Activated CD8-positive, alpha-beta memory T cell treated with anti-CD3 and anti-CD28 coated beads, Interleukin-2, amount 50 U/mL, for 24 hours (primary cell): ENCODE results near the gene DPM3.
"Not testable (repeated sequence)": the region's sequence is repeated elsewhere in the genome, so short reads cannot be mapped to it uniquely, and the experiment has no call there.

Experiments
- DNase-seq: peaks from one replicate; pipeline ENCODE4 v3.0.0-alpha.2; 2020; ENCODE audit errors: extremely low read depth

DPM3 gene

GRCh38 chr1:155125511-155125945, 14.8 kb downstream of the DPM3 start:
- DNase-seq = no peak

DNA sequence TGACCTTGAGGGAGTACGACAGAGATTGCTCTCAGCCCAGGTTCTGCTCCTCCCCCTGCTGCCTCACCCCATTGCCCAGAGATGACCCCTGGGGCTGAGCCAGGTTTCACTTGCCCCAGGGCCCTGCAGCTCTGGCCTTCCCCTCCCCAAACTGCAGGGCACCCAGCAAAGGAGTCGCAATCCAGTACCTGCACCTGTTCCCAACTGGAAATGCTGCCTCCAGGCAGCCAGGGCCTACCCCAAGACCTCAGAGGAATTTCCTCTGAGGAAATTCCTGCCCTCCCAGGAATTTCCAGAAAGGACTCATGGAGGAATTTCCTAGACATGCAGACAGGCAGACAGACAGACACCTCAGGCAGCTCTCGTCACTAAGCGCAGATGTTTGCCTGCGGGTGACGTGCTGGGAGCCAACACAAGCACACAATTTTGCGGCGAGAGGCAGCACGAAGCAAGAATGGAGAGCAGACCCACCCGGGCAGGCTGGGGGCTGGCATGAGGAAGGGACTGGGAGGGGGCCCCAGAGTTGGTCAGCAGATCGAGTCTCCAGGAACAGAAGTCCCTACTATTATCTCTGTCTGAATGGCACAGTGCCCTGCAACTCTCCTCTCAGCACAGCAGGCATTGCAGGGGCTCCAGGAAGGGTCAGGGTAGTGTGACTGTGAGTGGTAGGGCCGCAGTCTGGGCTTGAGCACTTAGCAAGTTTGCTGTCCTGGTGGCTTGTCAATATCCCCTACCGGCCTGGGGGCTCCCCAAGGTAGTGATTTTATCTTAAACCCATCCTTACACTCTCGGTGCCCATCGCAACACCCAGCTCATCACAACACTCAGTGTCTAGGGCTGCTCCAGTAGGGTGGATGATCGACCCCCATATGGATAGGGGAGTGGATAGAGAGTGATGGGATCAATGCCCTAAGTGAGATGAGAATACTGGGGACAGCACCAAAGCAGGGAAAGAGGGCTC, 15.5 kb downstream of the DPM3 start:
- DNase-seq = no peak

DNA sequence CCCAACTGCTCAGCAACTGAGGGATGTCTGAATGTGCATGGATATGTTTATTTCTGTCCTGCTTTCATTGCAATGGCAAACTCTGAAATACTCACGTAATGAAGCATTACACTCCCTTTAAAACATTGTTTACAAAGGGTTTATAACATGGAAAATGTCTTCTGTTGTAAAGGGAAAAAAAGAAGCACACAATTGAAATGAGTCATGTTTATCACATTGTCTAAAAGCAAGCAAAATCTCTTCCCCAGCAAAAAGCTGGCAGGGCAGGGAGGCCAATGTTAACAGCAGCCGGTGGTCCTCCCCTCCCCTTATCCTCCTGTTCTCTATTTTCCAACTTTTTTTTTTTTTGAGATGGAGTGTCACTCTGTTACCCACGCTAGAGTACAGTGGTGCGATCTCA, 16.5 kb downstream of the DPM3 start:
- no peak for DNase-seq

GRCh38 chr1:155122308-155122707, 18.0 kb downstream of the DPM3 start:
- no peak for DNase-seq

DNA sequence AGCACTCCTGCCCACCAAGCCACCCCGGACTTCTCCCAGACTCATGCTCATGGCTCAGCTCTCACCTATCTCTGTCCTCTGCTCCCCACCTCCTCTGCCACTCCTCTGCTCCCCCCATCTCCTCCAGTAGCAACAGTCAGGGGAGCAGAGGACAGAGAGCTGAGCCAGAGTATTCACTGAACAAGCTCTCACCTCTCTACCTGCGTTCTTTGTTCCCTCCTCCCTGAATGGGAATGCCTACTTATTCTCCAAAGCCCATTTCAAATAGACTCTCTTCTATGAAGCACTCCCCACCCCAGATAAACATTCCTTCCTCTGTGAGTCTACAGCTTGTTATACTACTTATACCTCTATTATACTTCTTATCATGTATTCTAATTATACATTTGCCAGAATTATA, 19.1 kb downstream of the DPM3 start:
- DNase-seq = no peak

DNA sequence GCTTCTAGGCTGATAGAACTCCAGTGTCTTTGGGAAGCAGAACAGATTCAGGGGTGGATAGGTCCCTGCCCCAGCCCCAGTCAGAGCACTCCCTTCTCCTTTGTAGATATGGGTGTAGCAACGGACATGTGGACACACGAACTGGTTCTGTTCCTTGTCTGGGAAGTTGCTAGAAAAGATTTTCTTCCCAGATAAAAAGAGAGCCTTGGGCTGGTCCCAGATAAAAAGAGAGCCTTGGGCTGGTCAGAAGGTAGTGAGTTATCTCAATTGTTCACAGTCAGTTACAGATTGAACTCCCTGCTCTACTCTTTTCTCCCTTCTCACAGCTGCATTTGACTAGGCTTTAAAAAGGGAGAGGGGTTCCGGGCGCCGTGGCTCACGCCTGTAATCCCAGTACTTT, 20.1 kb downstream of the DPM3 start:
- no peak for DNase-seq

- DNase-seq = not testable (repeated sequence)
Measured at GRCh38 chr1:155118090-155118489, 22.2 kb downstream of the DPM3 start.

DNA sequence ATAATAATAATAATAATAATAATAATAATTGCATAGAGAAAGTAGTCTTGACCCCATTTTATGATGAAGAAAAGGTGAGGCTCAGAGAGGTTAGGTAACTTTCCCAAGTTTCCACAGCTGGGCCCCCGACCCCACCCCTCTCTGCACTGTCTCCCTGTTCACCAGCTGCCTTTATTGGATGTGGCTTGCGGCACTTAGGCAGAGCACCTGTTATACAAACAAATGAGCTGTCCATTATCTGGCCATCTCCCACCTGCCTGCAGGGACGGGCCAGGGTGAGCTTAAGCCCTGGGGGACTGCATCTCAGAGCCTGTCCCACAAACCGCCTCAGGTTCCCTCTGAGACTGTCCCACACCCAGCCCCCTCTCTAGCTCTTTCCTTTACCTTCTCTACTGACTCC, 22.7 kb downstream of the DPM3 start:
- DNase-seq = no peak

DNA sequence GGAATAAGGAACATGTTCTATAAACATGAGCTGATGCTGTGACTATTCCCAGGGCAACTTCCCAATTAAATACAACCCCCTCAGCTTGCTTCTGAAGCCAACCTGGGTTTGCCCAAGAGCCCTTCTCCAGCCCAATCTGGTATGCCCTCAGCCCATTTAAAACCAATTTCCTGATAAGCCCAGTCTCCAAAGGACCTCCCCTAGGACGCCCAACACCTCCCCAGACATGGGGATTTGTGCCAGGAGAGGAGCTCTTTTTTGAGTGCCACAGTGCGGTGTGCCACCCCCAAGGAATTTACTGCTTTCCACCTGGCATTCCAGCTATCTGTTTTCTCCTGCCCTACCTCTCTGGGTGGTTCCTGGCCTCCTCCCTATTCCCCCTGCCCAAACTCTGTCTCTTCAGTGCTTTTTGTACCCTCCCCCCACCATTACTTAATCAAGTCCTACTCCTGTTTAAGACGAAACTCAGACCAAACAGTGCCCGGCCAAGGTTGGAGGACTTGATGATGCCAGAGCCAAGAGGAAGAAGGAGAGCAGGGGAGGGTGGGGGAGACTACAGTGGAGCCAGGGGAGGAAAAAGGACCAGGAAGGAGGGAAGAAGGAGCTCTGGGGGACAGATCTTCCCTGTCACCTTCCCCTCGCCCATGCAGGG, 24.1 kb downstream of the DPM3 start:
- DNase-seq = no peak

DNA sequence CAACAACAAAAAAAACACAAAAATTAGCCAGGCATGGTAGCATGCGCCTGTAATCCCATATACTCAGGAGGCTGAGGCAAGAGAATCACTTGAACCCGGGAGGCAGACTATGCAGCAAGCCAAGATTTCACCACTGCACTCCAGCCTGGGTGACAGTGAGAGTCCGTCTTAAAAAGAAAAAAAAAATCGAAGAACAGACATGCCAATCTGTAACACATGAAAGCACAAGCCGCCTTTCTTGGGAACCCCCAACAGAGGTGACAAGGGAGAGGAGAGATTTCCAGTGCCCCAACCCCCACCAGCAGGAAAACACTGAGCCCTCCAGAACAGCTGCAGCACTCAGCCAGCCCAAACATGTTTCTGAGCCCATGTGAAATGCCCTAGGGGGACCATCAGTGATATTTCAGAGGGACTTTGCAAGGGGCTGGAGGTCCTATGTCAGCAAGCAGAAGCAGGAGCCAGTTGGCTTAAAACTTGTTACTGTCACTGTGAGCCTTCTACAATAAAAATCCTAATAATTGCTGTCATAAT, 26.8 kb downstream of the DPM3 start:
- no peak for DNase-seq

DNA sequence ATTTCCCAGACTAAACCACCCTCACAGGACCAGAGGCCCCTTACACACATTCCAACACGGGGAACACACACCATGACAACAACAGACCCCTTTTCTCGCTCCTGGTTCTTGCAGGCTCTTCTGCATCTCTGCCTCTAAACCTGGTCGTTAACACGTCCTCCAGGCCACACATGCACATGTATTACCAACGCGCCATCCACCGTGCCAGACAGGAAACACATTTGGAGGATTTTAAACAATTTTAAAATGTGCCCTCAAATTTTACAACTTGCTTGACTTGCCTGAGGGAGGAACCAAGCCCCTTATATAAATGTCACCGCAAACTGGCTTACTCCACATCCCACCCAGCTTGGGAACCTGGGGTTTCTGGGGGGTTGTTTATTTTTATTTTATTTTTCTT, 29.5 kb downstream of the DPM3 start:
- DNase-seq = no peak

- DNase-seq = no peak
Measured at GRCh38 chr1:155110381-155110780, 29.9 kb downstream of the DPM3 start.

DNA sequence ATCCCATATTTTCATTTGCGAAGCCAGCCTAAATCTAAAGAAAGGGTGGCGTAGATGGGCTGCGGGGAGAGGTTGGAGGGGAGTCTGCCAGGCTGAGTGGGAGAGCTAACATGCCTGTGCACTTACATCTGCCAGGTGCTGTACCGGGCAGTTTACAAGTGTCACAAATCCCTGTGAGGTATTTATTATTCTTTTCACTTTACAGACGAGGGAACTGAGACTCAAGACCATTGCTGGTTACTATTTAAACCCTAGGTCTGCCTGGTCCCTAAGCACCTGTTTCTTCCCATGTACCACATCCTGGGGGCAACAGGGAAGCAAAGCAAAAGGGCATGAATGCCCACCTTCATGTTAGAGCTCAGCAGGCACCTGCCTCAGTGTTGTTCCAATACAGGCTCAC, 32.0 kb downstream of the DPM3 start:
- DNase-seq = no peak

DNA sequence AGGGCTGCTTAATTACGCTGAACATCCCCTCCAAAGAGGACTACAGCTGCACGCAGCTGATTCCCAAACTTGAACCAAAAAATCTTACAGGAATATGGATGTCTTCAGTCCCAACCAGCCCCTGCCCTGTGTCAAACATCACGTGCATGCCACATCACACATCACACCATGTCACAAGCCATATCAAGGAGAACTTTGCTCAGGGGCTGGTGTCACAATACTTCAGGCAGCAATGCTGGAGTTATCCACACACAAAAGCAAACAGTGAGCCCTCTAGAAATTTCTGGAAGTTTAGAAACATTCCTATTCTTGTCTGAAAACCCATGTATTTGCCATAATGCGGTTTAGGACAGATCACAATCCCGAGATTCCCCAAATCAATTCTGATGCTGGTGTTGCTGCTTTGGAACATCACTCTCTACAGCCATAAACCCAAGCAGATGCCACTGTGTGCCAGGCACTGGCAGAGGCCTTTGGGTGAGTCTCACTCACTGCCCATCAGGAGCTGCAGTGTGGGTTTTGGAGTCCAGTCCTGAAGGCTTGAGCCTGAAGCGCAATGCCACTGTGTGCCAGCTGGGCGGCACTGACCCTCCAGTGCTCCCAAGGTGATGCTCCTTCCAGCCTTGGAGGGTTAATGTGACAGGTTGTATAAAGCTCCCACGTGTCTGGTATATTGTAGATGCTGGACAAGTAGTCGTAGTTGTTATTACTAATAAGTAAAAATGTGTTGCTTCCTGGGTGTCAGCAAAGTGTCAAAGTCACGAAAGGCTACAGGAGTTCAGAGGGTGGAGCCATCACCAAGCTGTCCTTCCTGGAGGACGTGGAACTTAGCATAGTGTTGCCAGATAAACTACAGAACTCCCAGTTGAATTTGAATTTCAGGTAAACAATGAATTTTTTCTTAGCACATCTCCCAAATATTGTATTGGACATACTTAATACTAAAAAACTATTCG, 32.7 kb downstream of the DPM3 start:
- no peak for DNase-seq

DNA sequence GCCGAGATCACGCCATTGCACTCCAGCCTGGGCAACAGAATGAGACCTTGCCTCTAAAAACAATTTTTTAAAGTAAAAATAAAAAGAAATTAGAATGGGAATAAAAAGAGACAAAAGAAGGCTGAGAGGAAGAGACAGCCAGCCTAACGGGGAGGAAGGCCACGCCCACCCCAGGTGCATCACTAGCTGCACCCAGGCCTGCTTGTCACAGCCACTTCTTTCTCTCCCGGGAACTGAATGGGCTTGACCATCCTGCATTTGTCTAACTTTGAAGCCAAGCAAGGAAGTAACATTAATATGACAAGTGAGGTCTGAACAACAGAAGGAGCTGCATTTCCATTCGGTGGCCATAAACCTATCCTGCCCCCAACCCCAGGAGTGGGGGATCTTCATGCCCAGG, 33.5 kb downstream of the DPM3 start:
- no peak for DNase-seq

DNA sequence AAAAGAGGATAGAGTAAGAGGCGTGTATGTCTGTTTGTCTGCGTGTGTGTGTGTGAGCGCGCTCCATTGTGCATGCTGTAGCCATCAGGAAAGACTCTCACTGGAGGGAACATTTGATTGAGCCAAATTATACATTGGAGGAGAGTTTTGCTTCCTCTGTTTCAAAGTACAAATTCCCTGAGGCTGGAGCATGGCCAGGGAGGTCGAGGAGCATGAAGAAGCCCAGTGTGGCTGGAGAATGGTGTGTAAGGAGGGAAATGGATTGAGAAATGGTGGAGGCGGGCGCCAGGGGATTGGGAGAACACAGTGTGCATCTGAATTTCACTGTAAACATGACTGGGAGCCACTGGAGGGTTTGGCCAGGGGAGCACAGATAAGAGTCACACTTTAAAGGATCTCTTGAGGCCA, 34.7 kb downstream of the DPM3 start:
- no peak for DNase-seq

- DNase-seq = no peak
Measured at GRCh38 chr1:155104605-155105534, 35.5 kb downstream of the DPM3 start.

DNA sequence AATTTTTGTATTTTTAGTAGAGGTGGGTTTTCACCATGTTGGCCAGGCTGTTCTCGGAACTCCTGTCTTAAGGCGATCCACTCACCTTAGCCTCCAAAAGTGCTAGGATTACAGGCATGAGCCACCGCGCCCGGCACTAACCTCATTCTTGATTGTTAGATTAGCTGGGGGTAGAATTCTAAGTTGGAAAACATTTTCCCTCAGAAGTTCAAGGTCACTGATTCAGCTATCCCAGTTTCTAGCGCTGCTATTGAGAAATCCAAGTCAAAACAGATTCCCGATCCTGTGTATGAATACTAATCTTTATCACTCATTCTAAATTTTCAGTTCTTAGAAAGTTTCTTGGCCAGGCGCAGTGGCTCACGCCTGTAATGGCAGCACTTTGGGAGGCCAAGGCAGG, 37.0 kb downstream of the DPM3 start:
- no peak for DNase-seq

GRCh38 chr1:155099331-155099730, 41.0 kb downstream of the DPM3 start:
- DNase-seq = no peak

GRCh38 chr1:155094622-155094948, 45.7 kb downstream of the DPM3 start:
- DNase-seq = no peak
